Transverse colon (tissue), 3 donors: ENCODE measurements around the gene HSD17B12.

Source experiments
- EP300 ChIP-seq: sonication (generic); formaldehyde crosslinking; IDR thresholded peaks from one replicate; pipeline ENCODE4 v1.6.1; 2017; ENCODE audit warnings: antibody characterized with exemption, low read depth
- TF ChIP-seq, protein P1 (sequence below), 5 experiments: fragments of 200-600 bp in 3 of 5; fragments of 450-650 bp in 2 of 5; sonication (generic) in 3 of 5; IDR thresholded peaks; 1 replicate in 2 of 5; 2 replicates in 3 of 5; pipeline ENCODE4 v1.5.1; 2016 to 2017; ENCODE audit warnings: antibody characterized with exemption in 5 of 5, inconsistent platforms in 3 of 5, mild to moderate bottlenecking in 2 of 5, moderate library complexity in 1 of 5

DNA sequence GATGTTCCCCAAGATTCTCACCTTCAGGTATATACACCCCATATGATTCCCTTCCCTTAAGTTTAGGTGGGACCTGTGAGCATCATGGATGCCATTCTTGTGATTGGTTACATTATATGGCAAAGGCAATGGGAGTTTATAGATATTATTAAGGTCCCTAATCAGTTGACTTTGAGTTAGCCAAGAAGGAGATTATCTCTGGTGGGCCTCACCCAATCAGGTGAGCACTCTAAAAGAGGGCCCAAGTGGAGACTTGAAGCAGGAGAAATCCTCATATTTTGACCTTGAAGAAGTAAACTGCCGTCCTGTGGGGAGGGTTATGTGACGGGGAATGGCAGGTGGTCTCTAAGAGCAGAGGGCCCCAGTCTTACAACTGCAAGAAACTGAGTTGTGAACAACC lies 94.2 kb downstream of the HSD17B12 start:
- TF ChIP-seq, protein P1, sequence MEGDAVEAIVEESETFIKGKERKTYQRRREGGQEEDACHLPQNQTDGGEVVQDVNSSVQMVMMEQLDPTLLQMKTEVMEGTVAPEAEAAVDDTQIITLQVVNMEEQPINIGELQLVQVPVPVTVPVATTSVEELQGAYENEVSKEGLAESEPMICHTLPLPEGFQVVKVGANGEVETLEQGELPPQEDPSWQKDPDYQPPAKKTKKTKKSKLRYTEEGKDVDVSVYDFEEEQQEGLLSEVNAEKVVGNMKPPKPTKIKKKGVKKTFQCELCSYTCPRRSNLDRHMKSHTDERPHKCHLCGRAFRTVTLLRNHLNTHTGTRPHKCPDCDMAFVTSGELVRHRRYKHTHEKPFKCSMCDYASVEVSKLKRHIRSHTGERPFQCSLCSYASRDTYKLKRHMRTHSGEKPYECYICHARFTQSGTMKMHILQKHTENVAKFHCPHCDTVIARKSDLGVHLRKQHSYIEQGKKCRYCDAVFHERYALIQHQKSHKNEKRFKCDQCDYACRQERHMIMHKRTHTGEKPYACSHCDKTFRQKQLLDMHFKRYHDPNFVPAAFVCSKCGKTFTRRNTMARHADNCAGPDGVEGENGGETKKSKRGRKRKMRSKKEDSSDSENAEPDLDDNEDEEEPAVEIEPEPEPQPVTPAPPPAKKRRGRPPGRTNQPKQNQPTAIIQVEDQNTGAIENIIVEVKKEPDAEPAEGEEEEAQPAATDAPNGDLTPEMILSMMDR (IDR thresholded peaks at IDR 0.05): no peak
- TF ChIP-seq EP300: no peak
